H4 (cell line): ENCODE measurements around the gene CHST5. TPM values are rescaled to one million over a fixed set of nuclear protein-coding genes. Genes with fewer than 3 reads are reported as not detected.
A peak's percentile ranks its signal among the peaks of the same experiment; 100 is the strongest.

ENCODE experiments used
- DNase-seq: peaks from one replicate; pipeline ENCODE4 v3.0.0-alpha.2; 2015; ENCODE audit warnings: low spot score
- total RNA-seq: library from RNA; depleted of rRNA; stranded (reverse); fragments of >200 nt; shearing (Covaris generic); gene quantifications from 2 replicates; pipeline ENCODE4 v1.2.3, GENCODE V29; 2014; rRNA removed

Gene CHST5
- 0.04 TPM in 1 of 2 replicates, not detected in the other for total RNA-seq

DNA sequence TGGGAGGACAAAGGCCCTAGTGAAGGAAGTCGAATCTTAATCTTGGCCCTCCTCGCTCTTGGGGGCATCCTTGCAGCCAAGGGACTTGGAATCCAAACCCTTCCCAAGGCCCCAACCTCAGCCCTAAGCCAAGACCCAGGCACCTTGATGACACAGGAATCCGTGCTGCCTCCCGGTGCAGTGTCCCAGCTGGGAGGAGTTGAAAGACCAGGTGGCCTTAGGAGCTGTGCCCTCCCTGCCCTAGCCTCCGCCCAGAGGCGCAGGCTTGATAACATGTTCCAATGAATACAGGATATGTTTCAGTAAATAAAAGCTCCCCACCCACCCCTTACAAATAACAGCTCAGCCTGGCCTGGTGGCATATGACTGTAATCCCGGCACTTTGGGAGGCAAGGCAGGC is at the start of gene CHST5:
Gene CHST5, minus strand, starts transcription at position 208 of the 400 bp plus-strand sequence. CDS start 5,724 bp downstream, outside the sequence.
- no peak for DNase-seq

- DNase-seq: no peak
Measured at GRCh38 chr16:75584108-75584507, 48.2 kb upstream of the CHST5 start.

GRCh38 chr16:75579281-75579834 is 43.5 kb upstream of the CHST5 start:
- DNase-seq: no peak

GRCh38 chr16:75578725-75579124 is 42.8 kb upstream of the CHST5 start:
- DNase-seq: no peak

GRCh38 chr16:75578212-75578611 is 42.3 kb upstream of the CHST5 start:
- no peak for DNase-seq

DNA sequence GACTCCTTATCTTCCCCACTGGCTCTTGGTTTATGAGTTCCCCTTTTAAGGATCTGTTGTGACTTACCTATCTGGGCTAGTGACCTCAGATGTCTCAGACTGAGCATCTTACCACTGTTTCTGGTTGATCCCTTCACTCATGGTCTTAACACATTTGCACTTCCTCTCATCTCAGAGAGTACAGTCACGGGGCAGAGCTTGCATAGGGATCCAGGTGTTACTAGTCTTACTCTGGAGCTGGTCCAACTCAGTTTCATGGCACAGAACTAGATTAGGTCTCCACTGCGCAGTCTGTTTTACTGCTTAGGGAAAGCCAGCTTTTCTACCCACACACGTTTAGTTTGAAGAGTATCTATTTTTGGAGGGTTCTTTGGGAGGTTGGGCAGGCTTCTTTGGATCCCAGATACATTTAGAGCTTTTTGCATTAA is 40.5 kb upstream of the CHST5 start:
- DNase-seq: no peak

- no peak for DNase-seq
Measured at GRCh38 chr16:75575958-75576357, 40.0 kb upstream of the CHST5 start.

DNA sequence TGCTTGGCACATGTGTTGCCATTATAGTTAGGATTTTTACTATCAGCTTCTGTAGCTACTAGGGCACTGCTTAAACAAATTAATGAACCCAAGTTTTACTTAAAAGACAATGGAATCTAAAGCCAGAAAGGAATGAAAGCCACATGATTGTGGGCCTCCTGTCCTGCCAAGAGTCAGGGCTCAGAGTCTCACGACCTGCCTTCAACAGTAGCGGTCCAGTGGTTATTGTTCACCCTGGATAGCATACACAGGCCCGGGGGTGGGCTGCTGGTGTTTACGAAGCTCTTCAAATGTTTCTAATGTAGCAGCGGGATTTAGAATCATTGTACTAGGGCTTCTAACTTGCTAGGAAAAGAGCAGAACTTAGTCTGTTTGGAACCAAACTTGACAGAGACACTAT is 38.0 kb upstream of the CHST5 start:
- DNase-seq: no peak

- DNase-seq: no peak
Measured at GRCh38 chr16:75572864-75573542, 37.1 kb upstream of the CHST5 start.

DNA sequence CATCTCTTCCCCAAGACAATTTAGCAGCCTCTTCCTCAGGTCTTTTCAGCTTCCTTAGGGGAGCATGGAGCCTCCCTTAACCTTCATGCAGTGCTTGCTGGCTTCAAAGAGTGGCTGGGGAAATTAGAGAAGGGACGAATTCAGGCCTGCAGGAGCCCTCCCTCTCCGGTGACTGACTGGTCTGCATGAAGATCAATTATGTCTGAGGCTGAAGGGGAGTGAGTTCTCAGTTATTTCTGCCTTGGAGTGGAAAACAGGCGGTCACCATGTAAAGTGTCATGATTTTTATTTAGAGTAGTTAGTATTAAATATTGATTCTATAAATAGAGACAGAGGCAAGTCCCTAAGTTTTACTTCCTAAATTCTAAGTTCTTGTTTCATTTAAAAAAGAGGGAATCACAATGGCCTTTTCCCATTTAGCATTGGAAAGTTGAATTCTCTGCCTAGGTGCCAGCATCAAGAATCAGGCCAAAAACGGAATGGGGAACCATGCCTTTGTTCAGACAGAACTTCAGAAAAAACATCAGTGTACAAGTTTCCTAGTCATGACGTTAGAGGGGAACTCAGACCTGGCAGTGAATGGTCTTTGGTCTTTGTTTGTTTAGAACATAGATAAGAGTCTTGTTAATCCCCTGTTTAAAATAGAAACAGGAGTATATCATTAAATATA is 34.6 kb upstream of the CHST5 start:
- no peak for DNase-seq

DNA sequence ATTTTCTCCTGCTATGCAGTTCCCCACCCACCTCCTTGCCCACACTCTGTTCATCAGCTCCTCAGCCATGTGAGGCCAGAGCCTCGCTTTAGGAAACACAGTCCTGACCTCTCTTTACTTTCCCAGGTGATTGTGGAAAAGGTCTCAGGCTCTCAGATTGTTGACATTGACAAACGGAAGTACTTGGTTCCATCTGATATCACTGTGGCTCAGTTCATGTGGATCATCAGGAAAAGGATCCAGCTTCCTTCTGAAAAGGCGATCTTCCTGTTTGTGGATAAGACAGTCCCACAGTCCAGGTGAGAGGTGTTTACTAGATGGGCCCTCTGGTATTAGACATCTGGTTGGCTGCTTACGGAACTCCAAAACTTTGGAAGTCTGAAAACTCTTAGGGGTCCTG is 32.0 kb upstream of the CHST5 start:
- no peak for DNase-seq

GRCh38 chr16:75566758-75567255 is 30.9 kb upstream of the CHST5 start:
- DNase-seq: no peak

- peak; percentile 50 for DNase-seq
Measured at GRCh38 chr16:75566040-75566757, 30.3 kb upstream of the CHST5 start, which contains the start of gene GABARAPL2. Gene GABARAPL2 (plus strand): TSS chr16:75566379. CDS start chr16:75566487, 108 bp downstream.

DNA sequence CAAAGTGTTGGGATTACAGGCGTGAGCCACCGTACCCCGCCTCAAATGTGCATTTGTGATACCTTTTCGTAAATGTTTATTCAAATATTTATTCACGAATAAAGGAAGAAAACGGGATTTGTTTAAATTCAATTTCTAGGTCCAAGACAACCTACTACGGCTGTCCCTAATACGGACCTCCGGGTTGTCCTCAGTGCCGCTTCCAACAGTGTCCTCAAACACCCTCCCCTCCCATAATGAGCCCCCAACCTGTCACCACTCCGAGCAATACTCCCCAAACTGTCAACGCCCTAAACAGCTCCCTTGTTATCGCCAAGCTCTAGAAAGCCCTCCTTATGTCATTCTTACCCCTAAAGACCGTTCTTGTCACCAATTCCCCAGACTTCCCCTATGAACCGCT is 29.7 kb upstream of the CHST5 start:
- DNase-seq: no peak

DNA sequence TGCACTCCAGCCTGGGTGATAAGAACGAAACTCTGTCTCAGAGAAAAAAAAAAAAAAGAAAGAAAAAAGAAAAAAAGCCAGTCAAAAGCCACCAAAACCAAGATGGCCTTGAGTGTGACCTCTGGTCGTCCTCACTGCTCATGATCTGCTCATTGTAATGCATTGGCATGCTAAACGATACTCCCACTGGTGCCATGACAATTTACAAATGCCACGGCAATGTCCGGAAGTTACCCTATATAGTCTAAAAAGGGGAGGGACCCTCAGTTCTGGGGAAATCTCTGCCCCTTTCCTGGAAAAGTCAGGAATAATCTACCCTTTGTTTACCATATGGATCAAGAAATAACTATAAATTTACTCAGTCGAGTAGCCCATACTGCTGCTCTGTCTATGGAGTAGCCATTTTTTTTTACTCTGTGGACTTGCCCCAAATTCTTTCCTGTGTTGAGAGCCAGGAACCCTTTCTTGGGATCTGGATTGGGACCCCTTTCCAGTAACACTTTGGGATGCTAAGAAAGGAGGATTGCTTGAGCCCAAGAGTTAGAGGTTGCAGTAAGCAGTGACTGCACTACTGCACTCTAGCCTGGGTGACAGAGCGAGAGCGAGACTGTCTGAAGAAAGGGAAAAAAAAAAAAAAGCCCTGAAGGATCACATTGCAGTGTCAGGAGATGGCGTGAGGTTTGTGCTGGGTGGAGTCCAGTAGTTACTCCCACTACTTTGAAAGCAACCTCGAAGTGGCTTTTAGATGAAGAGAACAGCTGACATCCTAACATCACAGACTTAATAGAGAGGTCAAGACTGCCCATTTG is 23.9 kb upstream of the CHST5 start:
- peak; percentile 84 for DNase-seq

- no peak for DNase-seq
Measured at GRCh38 chr16:75558846-75559401, 23.0 kb upstream of the CHST5 start.

GRCh38 chr16:75556431-75556950 is 20.6 kb upstream of the CHST5 start:
- DNase-seq: no peak

- peak; percentile 93 for DNase-seq
Measured at GRCh38 chr16:75555707-75556430, 20.0 kb upstream of the CHST5 start, which contains the start of gene TMEM231. Gene TMEM231 (minus strand): TSS chr16:75556252. CDS start chr16:75556209, 43 bp downstream.

GRCh38 chr16:75555213-75555706 is 19.4 kb upstream of the CHST5 start:
- DNase-seq: peak; percentile 93

DNA sequence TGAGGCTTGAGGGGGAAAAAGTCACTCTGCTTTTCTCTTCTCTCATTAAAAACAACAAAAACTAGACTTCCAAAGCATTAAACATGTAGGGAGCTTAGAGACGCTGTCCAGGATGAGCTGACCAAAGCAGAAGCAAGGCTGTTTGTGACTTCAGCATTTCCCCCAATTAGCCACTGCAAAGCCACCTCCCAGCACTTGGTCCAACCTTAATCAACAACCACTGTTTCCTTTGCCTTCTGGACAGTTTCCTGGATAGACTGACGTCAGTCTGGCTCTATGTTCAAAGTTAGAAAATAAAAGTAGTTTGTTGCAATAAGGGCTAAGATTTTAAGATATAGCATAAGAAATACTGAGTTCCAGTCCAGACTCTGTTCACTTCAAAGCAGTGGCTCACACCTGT is 17.0 kb upstream of the CHST5 start:
- no peak for DNase-seq
